Nasal cavity respiratory epithelium epithelial cell of viscerocranial mucosa (primary cell): ENCODE data around the gene ZNF805. TPM values are rescaled to one million over a fixed set of nuclear protein-coding genes. Genes with fewer than 3 reads are reported as not detected.

Experiments used
- total RNA-seq: library from RNA; depleted of rRNA; stranded (reverse); fragments of >200 nt; gene quantifications from 2 replicates; pipeline ENCODE4 v1.2.3, GENCODE V29; 2014

Gene ZNF805
- 43.1 and 44.8 TPM in 2 replicates for total RNA-seq

GRCh38 chr19:57240311-57241090 is at the start of gene ZNF805:
Gene ZNF805 (plus strand): TSS chr19:57240632. CDS start chr19:57240892, 260 bp downstream.

GRCh38 chr19:57191141-57192076 is 49.0 kb upstream of the ZNF805 start, which contains the start of gene ZNF264:
Gene ZNF264 (plus strand): TSS chr19:57191500. CDS start chr19:57191914, 414 bp downstream.

GRCh38 chr19:57280165-57280961 is 39.9 kb downstream of the ZNF805 start, which contains the start of gene ZNF460:
Gene ZNF460 (plus strand): TSS chr19:57280485. CDS start chr19:57280807, 322 bp downstream.

Other genes with a start within 250 kb of the ZNF805 start
- not detected in 2 replicates for gene USP29, start 120.6 kb upstream of the ZNF805 start, total RNA-seq
- not detected in 2 replicates for gene ZIM3, start 95.4 kb upstream of the ZNF805 start, total RNA-seq
- not detected in 2 replicates for gene DUXA, start 73.1 kb upstream of the ZNF805 start, total RNA-seq
- gene ZNF264, start 49.1 kb upstream of the ZNF805 start, total RNA-seq = 31.8 and 62.3 TPM in 2 replicates
- 1.2 and 1.4 TPM in 2 replicates for gene AURKC, start 9.6 kb upstream of the ZNF805 start, total RNA-seq
- gene ZNF460, start 39.9 kb downstream of the ZNF805 start, total RNA-seq = 168 and 223 TPM in 2 replicates
- 19.5 and 22.1 TPM in 2 replicates for gene ZNF543, start 79.8 kb downstream of the ZNF805 start, total RNA-seq
- 13.3 and 15.7 TPM in 2 replicates for gene ZNF304, start 110.6 kb downstream of the ZNF805 start, total RNA-seq
- 9.7 and 19.1 TPM in 2 replicates for gene TRAPPC2B, start 122.9 kb downstream of the ZNF805 start, total RNA-seq
- 4.8 and 6.5 TPM in 2 replicates for gene ZNF547, start 122.9 kb downstream of the ZNF805 start, total RNA-seq
- gene ZNF548, start 149.2 kb downstream of the ZNF805 start, total RNA-seq = 28.6 and 29.7 TPM in 2 replicates
- gene ZNF17, start 170.5 kb downstream of the ZNF805 start, total RNA-seq = 9.6 and 13.6 TPM in 2 replicates
- 32.5 and 34.0 TPM in 2 replicates for gene ZNF749, start 194.7 kb downstream of the ZNF805 start, total RNA-seq
- gene VN1R1, start 216.5 kb downstream of the ZNF805 start, total RNA-seq = 0.78 and 1.0 TPM in 2 replicates
- gene ZNF772, start 236.9 kb downstream of the ZNF805 start, total RNA-seq = 14.4 and 25.0 TPM in 2 replicates
- 30.8 and 36.3 TPM in 2 replicates for gene ZNF419, start 247.1 kb downstream of the ZNF805 start, total RNA-seq